ENCODE results near the gene BRK1.
A peak's percentile ranks its signal among the peaks of the same experiment; 100 is the strongest.

The BRK1 gene

GRCh38 chr3:10140996-10141546 is 25.6 kb downstream of the BRK1 start:
- Histone ChIP-seq H3K4me3 (ENCODE audit: severe bottlenecking) (peak overlapping the region; percentile 55), H3K27me3 (ENCODE audit: insufficient read depth, poor library complexity, severe bottlenecking) (no peaks in the 10 kb centered on the region), H3K4me1 (ENCODE audit: insufficient read depth, poor library complexity, severe bottlenecking) (peaks cover 7% of the 10 kb centered on the region), H3K27ac (ENCODE audit: poor library complexity, severe bottlenecking) (peak overlapping the region; percentile 56), H3K9me3 (ENCODE audit: severe bottlenecking) (no peaks in the 10 kb centered on the region), H3K36me3 (ENCODE audit: low read depth) (peaks cover 23% of the 10 kb centered on the region)
- no peak for TF ChIP-seq CTCF (IDR thresholded peaks at IDR 0.05; ENCODE audit: poor library complexity, severe bottlenecking)
- DNase-seq (ENCODE audit: low spot score): no peak
- no peak for ATAC-seq (ENCODE audit: low read depth)

- H3K4me1 ChIP-seq (ENCODE audit: insufficient read depth, poor library complexity, severe bottlenecking): peaks cover 7% of the 10 kb centered on the region
- TF ChIP-seq CTCF (IDR thresholded peaks at IDR 0.05; ENCODE audit: poor library complexity, severe bottlenecking): no peak
- ATAC-seq (ENCODE audit: low read depth) (no peak), DNase-seq (ENCODE audit: low spot score) (no peak)
- H3K27ac ChIP-seq (ENCODE audit: poor library complexity, severe bottlenecking): peak overlapping the region; percentile 56
- peak overlapping the region; percentile 55 for H3K4me3 ChIP-seq (ENCODE audit: severe bottlenecking)
- H3K27me3 ChIP-seq (ENCODE audit: insufficient read depth, poor library complexity, severe bottlenecking): no peaks in the 10 kb centered on the region
- H3K36me3 ChIP-seq (ENCODE audit: low read depth): peaks cover 41% of the 10 kb centered on the region
- H3K9me3 ChIP-seq (ENCODE audit: severe bottlenecking): no peaks in the 10 kb centered on the region
These were observed 27.5 kb downstream of the BRK1 start for GRCh38 chr3:10142707-10143560.

GRCh38 chr3:10145685-10146084 is 30.2 kb downstream of the BRK1 start:
- H3K4me3 ChIP-seq (ENCODE audit: severe bottlenecking): no peak overlapping the region
- no peak for TF ChIP-seq CTCF (IDR thresholded peaks at IDR 0.05; ENCODE audit: poor library complexity, severe bottlenecking)
- H3K27me3 ChIP-seq (ENCODE audit: insufficient read depth, poor library complexity, severe bottlenecking): no peaks in the 10 kb centered on the region
- ATAC-seq (ENCODE audit: low read depth) (no peak), DNase-seq (ENCODE audit: low spot score) (no peak)
- H3K9me3 ChIP-seq (ENCODE audit: severe bottlenecking): no peaks in the 10 kb centered on the region
- peaks cover 7% of the 10 kb centered on the region for H3K4me1 ChIP-seq (ENCODE audit: insufficient read depth, poor library complexity, severe bottlenecking)
- no peak overlapping the region for H3K27ac ChIP-seq (ENCODE audit: poor library complexity, severe bottlenecking)
- H3K36me3 ChIP-seq (ENCODE audit: low read depth): peaks cover 58% of the 10 kb centered on the region

GRCh38 chr3:10149226-10149625 is 33.8 kb downstream of the BRK1 start:
- no peaks in the 10 kb centered on the region for H3K9me3 ChIP-seq (ENCODE audit: severe bottlenecking)
- no peaks in the 10 kb centered on the region for H3K4me1 ChIP-seq (ENCODE audit: insufficient read depth, poor library complexity, severe bottlenecking)
- H3K27ac ChIP-seq (ENCODE audit: poor library complexity, severe bottlenecking): no peak overlapping the region
- no peak for TF ChIP-seq CTCF (IDR thresholded peaks at IDR 0.05; ENCODE audit: poor library complexity, severe bottlenecking)
- no peaks in the 10 kb centered on the region for H3K27me3 ChIP-seq (ENCODE audit: insufficient read depth, poor library complexity, severe bottlenecking)
- DNase-seq (ENCODE audit: low spot score) (no peak), ATAC-seq (ENCODE audit: low read depth) (no peak)
- no peak overlapping the region for H3K4me3 ChIP-seq (ENCODE audit: severe bottlenecking)
- H3K36me3 ChIP-seq (ENCODE audit: low read depth): peaks cover 71% of the 10 kb centered on the region

- no peak for TF ChIP-seq CTCF (IDR thresholded peaks at IDR 0.05; ENCODE audit: poor library complexity, severe bottlenecking)
- no peaks in the 10 kb centered on the region for H3K27me3 ChIP-seq (ENCODE audit: insufficient read depth, poor library complexity, severe bottlenecking)
- ATAC-seq (ENCODE audit: low read depth): no peak
- DNase-seq (ENCODE audit: low spot score): no peak
- H3K27ac ChIP-seq (ENCODE audit: poor library complexity, severe bottlenecking): no peak overlapping the region
- H3K36me3 ChIP-seq (ENCODE audit: low read depth): peaks cover 60% of the 10 kb centered on the region
- no peak overlapping the region for H3K4me3 ChIP-seq (ENCODE audit: severe bottlenecking)
- H3K9me3 ChIP-seq (ENCODE audit: severe bottlenecking): no peaks in the 10 kb centered on the region
- H3K4me1 ChIP-seq (ENCODE audit: insufficient read depth, poor library complexity, severe bottlenecking): no peaks in the 10 kb centered on the region
These were observed 35.5 kb downstream of the BRK1 start for GRCh38 chr3:10150987-10151386.

Measured in RWPE2 (cell line).